HG02870 (cell line): ENCODE measurements around the gene QDPR.

Source experiments
- ATAC-seq: cut with Tn5 transposase; IDR thresholded peaks from one replicate; pipeline ENCODE4 v1.9.1; 2021; ENCODE audit warnings: mild to moderate bottlenecking, moderate library complexity; ENCODE audit not compliant: unreplicated experiment

The QDPR gene

DNA sequence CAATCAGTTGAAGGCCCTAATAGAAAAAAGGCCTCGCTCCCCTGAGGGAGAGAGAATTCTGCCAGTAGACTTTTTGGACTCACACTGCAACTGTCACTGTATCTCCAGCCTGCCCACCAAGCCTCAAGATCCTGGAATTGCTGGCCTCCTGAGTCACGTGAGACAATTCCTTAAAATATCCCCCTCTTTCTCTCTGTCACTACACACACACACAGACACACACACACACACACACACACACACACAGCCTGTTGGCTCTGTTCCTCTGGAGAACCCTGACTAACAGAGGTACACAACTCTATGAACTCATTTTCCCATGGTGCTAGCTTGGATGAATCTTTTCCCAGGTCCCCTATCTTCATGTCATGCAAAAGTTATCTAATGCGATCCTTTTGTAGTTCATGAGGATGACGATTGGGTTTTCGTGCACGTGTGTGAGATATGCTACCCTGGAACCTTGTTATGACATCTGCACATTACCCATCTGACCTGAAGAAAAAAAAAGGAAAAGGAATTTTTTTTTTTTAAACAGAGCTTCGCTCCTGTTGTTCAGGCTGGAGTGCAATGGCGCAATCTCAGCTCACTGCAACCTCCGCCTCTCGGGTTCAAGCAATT is 16.8 kb upstream of the QDPR start:
- no peak for ATAC-seq

- no peak for ATAC-seq
Measured at GRCh38 chr4:17526695-17527477, 15.0 kb upstream of the QDPR start.

DNA sequence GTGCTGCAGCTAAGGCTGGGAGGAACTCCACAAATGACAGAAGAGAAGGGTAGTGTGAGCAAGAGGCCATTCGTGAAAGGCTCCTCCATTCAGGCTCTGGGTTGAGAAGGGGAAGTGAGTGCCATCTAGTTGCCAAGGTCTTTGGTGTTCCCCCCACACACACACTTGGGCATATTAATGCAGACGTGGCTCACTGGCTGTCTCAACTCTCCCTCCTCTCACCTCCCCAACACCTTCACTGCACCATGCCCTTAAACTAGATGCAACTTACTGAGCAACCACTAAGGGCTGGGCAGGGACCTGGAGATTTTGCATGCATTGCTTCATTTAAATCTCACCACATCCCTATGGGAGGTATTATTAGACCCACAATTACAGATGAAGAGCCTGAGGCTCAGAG is 11.8 kb upstream of the QDPR start:
- no peak for ATAC-seq

- ATAC-seq, result no peak
Measured at GRCh38 chr4:17521595-17521994, 9.7 kb upstream of the QDPR start.

DNA sequence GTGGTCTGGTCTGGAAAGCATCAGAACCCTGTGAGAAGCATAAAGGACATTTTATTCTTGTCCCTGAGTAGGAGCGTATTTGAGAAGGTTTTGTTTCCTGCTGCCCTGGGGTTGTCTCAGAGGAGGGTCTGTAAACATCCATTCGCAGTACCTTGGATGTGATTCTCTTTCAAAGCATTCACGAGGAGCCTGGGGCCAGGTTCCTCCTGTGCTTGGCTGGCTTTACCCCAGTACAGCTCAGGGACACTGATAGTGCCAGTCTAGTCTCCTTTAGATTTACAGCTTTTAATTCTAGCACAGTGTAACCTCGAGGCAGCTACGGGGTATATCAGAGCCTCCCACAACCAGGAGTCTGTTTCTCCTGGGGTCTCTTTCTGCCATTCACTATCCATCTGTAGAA is 5.8 kb upstream of the QDPR start:
- ATAC-seq, result no peak

DNA sequence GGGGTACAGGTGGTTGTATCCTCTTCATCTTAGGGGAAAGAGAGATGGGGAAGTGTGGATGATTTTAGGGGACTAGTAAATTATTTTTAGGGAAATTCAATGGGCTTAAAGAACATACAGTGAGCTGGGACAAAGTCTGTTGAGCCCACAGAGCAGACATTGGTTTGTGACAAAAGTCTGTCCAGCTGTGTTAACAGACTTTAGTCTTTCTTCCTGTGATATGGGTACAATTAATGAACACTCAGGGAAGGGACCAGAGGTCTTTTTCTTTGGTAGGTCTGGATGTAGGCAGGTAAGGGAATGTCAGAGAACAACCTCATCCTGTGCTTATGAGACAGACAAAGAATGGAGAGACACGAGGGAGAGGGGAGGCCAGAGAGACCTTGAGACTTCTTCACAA is 5.1 kb upstream of the QDPR start:
- ATAC-seq, result no peak

GRCh38 chr4:17515445-17516407 is 3.8 kb upstream of the QDPR start:
- no peak for ATAC-seq

DNA sequence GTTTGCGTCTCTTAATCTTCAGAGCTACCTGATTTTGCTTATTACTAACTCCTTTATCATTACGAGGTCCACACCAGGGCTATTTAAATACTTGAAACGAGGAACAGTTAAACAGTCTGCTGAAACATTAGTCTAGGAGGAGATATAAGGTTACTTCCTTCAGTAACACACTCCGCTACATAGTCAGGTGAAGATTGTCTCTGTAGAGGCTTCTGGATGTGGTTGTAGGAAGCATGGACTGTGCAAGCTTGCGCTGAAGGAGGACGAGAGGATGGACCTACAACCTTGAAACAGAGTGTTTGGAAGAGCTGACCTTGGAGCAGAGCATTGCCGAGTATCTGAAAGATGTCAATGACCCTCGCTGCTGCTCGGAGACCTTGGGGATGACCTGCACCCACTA is 3.0 kb upstream of the QDPR start, which contains the start of gene CLRN2:
Gene CLRN2, plus strand, starts transcription at position 301 of the 400 bp plus-strand sequence. CDS start 102 bp downstream, outside the sequence.
- ATAC-seq, result no peak

- ATAC-seq, result no peak
Measured at GRCh38 chr4:17512973-17513665, 1.2 kb upstream of the QDPR start.

DNA sequence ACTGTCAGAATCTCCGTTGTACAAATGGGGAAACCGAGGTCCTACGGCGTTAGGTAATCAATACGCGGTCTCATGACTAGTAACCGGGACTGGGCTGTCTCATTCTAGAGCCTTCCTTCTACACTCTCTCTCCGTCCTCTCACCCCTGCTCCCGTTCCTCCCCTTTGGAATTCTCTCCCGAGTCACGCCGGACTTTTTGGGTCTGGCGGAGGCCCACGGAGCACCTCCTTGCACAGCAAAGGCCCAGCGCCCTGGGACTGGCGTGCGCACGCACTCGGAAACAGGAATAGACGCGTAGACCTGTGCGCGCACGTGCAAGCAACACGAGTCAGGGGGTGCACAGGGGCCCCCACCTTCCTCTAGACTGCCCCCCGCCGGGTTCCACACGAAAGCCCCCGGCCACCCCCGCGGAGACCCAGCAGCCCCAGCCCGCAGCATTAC is 361 bp downstream of the QDPR start:
- peak; percentile 59 for ATAC-seq

DNA sequence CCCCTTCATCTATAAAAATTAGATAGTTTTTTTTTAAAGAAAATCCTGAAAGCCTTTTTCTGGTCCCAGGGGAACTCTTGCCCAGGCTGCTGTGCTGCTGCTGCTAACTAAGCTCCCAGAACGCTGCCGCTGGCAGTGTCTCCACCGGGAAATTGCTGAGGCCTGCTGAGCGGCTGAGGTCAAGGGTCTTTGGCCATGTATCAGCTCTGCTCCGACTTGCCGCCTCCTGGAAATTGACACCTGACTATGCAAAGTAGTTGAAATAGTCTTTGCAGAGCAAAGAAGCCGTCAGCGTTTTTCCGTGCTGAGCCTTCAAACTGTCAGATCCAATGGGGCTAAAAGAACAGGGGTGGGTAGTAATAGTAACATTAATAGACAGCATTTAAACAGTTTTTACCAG is 839 bp downstream of the QDPR start:
- no peak for ATAC-seq

DNA sequence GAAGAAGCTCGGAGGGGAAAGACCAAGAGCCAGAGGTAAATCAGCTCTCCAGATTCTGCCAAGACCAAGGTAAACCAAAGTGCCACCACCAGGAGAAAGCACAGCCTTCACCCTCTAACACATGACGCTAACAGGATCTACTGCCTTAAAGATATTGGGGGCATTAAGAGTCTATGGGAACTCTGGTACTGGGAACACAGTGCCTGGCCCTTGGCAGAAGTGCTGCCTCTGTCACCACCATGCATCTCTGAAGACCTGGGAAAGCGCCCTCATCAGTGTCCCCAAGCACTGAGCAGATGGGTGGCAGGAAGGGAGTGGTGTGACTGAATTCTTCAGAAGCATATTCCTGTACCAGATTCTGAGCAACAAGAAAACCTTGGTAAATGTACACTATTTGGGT is 1.3 kb downstream of the QDPR start:
- no peak for ATAC-seq

- no peak for ATAC-seq
Measured at GRCh38 chr4:17504081-17504480, 7.8 kb downstream of the QDPR start.

GRCh38 chr4:17502756-17503155 is 9.1 kb downstream of the QDPR start:
- ATAC-seq, result no peak

- no peak for ATAC-seq
Measured at GRCh38 chr4:17500574-17500973, 11.3 kb downstream of the QDPR start.

DNA sequence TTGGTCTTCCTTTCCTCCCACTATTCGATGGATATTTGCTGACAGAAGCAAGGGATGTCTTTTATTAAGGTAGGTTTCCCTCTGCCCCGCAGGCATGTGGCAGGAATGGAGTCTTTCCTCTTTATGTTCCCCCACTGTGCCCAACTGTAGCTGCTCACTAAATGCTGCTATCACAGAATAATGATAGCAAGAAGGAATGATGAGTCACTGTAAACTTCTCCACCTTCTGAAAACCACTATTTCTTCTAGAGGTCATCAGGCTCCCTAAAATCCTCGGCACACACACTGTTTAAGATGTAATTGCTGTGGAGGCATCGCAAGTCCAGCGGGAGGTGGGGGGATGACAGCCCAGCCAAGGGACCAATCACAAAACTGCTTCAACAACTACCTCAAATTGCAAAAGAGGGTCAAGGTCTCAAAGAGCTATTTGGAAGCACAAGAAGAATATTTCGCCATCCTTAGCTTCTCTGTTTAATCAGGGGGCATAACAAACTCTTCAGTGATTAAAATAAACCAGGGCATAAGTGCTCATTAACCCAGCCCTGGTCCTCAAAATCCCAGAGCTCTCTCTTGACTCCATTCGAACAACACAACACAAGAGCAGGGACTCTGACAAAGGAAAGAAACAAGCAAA is 13.9 kb downstream of the QDPR start:
- ATAC-seq, result no peak

DNA sequence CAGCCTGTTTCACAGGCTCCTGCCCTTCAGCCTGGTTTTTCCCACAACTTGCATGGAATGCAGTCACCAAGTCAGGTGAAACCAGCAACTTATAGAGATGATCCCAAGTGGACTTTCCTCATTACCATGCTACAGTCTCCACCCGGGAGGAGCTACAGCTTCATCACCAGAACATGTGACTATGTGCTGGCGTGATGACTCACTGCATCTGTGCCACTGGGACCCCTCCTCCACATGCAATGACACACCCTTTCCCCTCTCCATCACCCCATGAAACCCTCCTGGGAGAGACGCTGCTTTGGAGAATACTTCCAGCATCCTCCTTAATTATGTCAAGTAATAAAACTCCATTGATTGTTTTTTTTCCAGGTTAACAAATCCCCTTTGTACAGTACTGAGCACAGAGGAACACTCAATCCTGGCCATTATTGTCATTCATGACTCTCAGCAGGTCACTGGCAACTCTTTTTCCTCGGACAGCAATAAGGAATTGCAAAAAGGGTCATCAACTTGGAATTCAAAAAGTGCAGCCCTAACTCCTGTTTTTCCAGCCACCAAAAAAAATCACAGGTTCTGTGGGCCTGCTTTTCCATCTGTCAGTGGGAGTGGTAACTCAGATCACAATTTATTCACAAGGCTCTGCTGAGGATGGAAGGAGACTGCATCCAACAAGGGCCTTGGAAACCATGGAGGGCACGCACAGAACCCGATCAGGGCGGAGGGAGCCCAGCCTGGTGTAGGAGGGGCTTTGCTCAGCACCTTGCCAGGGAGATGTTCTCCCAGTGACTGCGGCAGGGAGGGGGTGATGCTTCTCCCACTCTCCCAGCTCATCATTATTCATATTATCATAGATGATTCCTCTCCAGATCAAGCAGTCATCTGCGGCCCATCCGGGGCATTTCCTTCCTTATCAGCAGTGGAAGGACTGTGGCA is 17.4 kb downstream of the QDPR start:
- ATAC-seq, result no peak

GRCh38 chr4:17493619-17494018 is 18.3 kb downstream of the QDPR start:
- no peak for ATAC-seq

DNA sequence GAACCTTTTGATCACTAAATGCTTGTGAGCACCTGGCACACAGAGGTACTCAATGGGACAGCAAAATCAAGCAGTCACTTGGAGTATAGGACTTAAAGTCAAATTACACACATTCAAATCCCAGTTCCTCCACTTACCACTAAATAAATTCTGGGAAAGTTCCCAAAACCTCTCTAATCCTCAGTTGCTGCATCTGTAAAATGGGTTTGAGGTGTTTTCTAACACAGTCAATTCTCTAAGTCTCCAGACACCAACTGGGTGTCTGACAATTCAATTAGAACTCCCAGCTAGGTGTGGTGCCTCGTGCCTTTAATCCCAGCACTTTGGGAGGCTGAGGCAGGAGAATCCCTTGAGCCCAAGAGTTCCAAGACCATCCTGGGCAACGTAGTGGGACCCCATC is 19.0 kb downstream of the QDPR start:
- ATAC-seq, result no peak
